WTC11 (cell line): ENCODE results near the gene GPR132. TPM values are rescaled to one million over a fixed set of nuclear protein-coding genes. Genes with fewer than 3 reads are reported as not detected.

Source experiments
- ATAC-seq: fragments of 200-7000 bp; cut with Tn5 transposase; 2 replicates; pipeline ENCODE4 v1.10.0; 2021; ENCODE audit warnings: mild to moderate bottlenecking, moderate library complexity
- CTCF ChIA-PET: fragments of 300-600 bp; sonication (Branson Sonifier 250); formaldehyde crosslinking; loops from one replicate; lab custom pipeline; 2021; ENCODE audit warnings: antibody characterized with exemption; lab: Charles Lee
- POLR2A ChIA-PET: fragments of 350-600 bp; sonication (Branson Sonifier 250); formaldehyde crosslinking; loops from one replicate; lab custom pipeline; 2021; ENCODE audit warnings: antibody characterized with exemption; lab: Charles Lee
- DNase-seq: peaks from one replicate; pipeline ENCODE4 v3.0.0; 2021; ENCODE audit warnings: low spot score
- H3K27ac Mint-ChIP-seq: 2 replicates; pipeline ENCODE4 v1.8.0; 2021; ENCODE audit warnings: mixed read lengths
- H3K27me3 Mint-ChIP-seq: 2 replicates; pipeline ENCODE4 v1.8.0; 2021; ENCODE audit warnings: low read depth, mild to moderate bottlenecking, moderate library complexity, mixed read lengths
- H3K36me3 Mint-ChIP-seq: 2 replicates; pipeline ENCODE4 v1.8.0; 2021; ENCODE audit warnings: mixed read lengths
- H3K4me1 Mint-ChIP-seq: 2 replicates; pipeline ENCODE4 v1.8.0; 2022; ENCODE audit warnings: mixed read lengths
- H3K4me3 Mint-ChIP-seq: 2 replicates; pipeline ENCODE4 v1.8.0; 2021; ENCODE audit warnings: mild to moderate bottlenecking, moderate library complexity, mixed read lengths
- H3K9me3 Mint-ChIP-seq: 2 replicates; pipeline ENCODE4 v1.8.0; 2021; ENCODE audit warnings: mixed read lengths
- FOXJ3 ChIP-seq: sonication (generic); formaldehyde crosslinking; IDR thresholded peaks from 2 replicates; pipeline ENCODE4 v1.9.0; 2021; ENCODE audit warnings: missing genetic modification reagents, mild to moderate bottlenecking, borderline replicate concordance
- FOXP1 ChIP-seq: sonication (generic); formaldehyde crosslinking; IDR thresholded peaks from 2 replicates; pipeline ENCODE4 v1.8.0; 2022; ENCODE audit warnings: missing genetic modification reagents, mild to moderate bottlenecking, moderate library complexity, borderline replicate concordance
- HMGA2 ChIP-seq: fragments of 250-450 bp; sonication (Bioruptor Pico); IDR thresholded peaks from 2 replicates; pipeline ENCODE4 v1.4.0; 2021; ENCODE audit warnings: mild to moderate bottlenecking, moderate library complexity
- MXD4 ChIP-seq: fragments of 250-450 bp; sonication (Bioruptor Pico); IDR thresholded peaks from 2 replicates; pipeline ENCODE4 v1.8.0; 2021; ENCODE audit warnings: mild to moderate bottlenecking, moderate library complexity, borderline replicate concordance
- NFATC4 ChIP-seq: fragments of 250-450 bp; sonication (Bioruptor Pico); IDR thresholded peaks from 2 replicates; pipeline ENCODE4 v1.9.0; 2021; ENCODE audit warnings: mild to moderate bottlenecking
- SOX15 ChIP-seq: fragments of 250-450 bp; sonication (Bioruptor Pico); IDR thresholded peaks from 2 replicates; pipeline ENCODE4 v1.9.0; 2021; ENCODE audit warnings: mild to moderate bottlenecking
- STAT6 ChIP-seq: sonication (generic); formaldehyde crosslinking; conservative IDR thresholded peaks from 2 replicates; pipeline ENCODE4 v1.8.1; 2023; ENCODE audit warnings: mild to moderate bottlenecking, low read depth, missing genetic modification reagents, moderate library complexity
- ZMAT4 ChIP-seq: fragments of 250-450 bp; sonication (Bioruptor Pico); IDR thresholded peaks from 2 replicates; pipeline ENCODE4 v1.9.0; 2021; ENCODE audit warnings: mild to moderate bottlenecking
- ZNF138 ChIP-seq: sonication (generic); formaldehyde crosslinking; conservative IDR thresholded peaks from 2 replicates; pipeline ENCODE4 v1.8.1; 2022; ENCODE audit warnings: mild to moderate bottlenecking, moderate library complexity, missing genetic modification reagents
- ZNF396 ChIP-seq: fragments of 250-450 bp; sonication (Bioruptor Pico); IDR thresholded peaks from 2 replicates; pipeline ENCODE4 v1.8.0; 2021; ENCODE audit warnings: mild to moderate bottlenecking, moderate library complexity, borderline replicate concordance
- ZNF416 ChIP-seq: fragments of 250-450 bp; sonication (Bioruptor Pico); IDR thresholded peaks from 2 replicates; pipeline ENCODE4 v1.9.0; 2021; ENCODE audit warnings: mild to moderate bottlenecking, inconsistent platforms
- ZNF671 ChIP-seq: fragments of 250-450 bp; sonication (Bioruptor Pico); IDR thresholded peaks from 2 replicates; pipeline ENCODE4 v1.8.0; 2021; ENCODE audit warnings: mild to moderate bottlenecking
- total RNA-seq: library from RNA; stranded (reverse); gene quantifications from 3 replicates; pipeline ENCODE4 v1.2.3, GENCODE V29; 2021
- TF ChIP-seq, protein P1 (sequence below): sonication (generic); formaldehyde crosslinking; IDR thresholded peaks from 2 replicates; pipeline ENCODE4 v1.8.1; 2022; ENCODE audit warnings: low read depth, mild to moderate bottlenecking, moderate library complexity, missing genetic modification reagents, borderline replicate concordance
- TF ChIP-seq, protein P2 (sequence below): sonication (generic); formaldehyde crosslinking; IDR thresholded peaks from 2 replicates; pipeline ENCODE4 v1.8.0; 2022; ENCODE audit warnings: mild to moderate bottlenecking, missing genetic modification reagents

GPR132 gene
- total RNA-seq, 1 experiment from 2014 or later: 0.13 TPM

- no peak for TF ChIP-seq MXD4 (CRISPR knock-in tag)
- TF ChIP-seq ZNF138 (CRISPR knock-in tag): no peak
- TF ChIP-seq, protein P1, sequence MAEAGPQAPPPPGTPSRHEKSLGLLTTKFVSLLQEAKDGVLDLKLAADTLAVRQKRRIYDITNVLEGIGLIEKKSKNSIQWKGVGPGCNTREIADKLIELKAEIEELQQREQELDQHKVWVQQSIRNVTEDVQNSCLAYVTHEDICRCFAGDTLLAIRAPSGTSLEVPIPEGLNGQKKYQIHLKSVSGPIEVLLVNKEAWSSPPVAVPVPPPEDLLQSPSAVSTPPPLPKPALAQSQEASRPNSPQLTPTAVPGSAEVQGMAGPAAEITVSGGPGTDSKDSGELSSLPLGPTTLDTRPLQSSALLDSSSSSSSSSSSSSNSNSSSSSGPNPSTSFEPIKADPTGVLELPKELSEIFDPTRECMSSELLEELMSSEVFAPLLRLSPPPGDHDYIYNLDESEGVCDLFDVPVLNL (CRISPR knock-in tag): no peak
- no peak for TF ChIP-seq FOXJ3 (CRISPR knock-in tag)
- no peak for TF ChIP-seq HMGA2
- TF ChIP-seq SOX15: no peak
Measured at GRCh38 chr14:105102361-105102870, 37.2 kb upstream of the GPR132 start (continued).

DNA sequence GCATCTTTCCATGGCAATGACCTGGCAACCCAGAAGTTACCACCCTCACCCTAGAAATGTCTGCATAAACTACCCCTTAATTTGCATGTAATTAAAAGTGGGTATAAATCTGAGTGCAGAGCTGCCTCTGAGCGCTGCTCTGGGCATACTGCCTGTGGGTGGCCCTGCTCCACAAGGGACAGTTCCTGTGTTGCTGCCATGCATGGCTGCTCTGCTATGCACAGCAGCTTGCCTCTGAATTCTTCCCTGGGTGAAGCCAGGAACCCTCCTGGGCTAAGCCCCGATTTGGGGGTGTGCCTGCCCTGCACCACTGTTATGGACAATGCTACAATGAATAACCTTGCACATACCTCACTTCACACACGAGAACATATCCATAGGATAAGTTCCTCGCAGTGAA, 35.7 kb upstream of the GPR132 start:
- peaks cover 19% of the 10 kb centered on the region for H3K36me3 Mint-ChIP-seq
- H3K27ac Mint-ChIP-seq: no peak overlapping the region
- TF ChIP-seq STAT6 (CRISPR knock-in tag) (no peak), ZNF416 (CRISPR knock-in tag) (no peak)
- H3K9me3 Mint-ChIP-seq: peaks cover 32% of the 10 kb centered on the region
- no peak overlapping the region for H3K4me3 Mint-ChIP-seq
- CTCF ChIA-PET: no interaction called here
- ATAC-seq: no peak
- no peak for DNase-seq
- peaks cover 28% of the 10 kb centered on the region for H3K27me3 Mint-ChIP-seq
- no peaks in the 10 kb centered on the region for H3K4me1 Mint-ChIP-seq
- POLR2A ChIA-PET: no interaction called here

DNA sequence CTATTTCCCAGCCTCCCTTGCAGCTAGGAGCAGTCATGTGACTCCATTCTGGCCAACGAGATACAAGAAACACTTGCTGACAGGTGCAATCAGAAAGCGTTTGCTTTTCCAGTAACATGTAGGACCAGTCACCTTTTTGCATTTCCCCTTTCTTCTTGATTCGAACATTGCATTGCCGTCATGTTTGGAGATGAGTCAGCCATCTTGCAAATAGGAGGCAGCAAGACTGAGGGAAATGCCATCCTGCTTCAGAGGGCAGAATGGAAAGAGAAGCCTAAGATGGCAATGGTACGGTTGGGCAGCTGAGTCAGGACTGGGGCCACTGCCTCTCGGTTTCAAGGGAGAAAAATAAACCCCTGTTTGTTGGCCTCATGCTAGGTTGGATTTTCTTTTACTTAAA, 34.5 kb upstream of the GPR132 start:
- ChIA-PET POLR2A (no interaction called here), CTCF (no interaction called here)
- H3K4me1 Mint-ChIP-seq: no peaks in the 10 kb centered on the region
- ATAC-seq (no peak), DNase-seq (no peak)
- peaks cover 32% of the 10 kb centered on the region for H3K9me3 Mint-ChIP-seq
- TF ChIP-seq ZNF671 (CRISPR knock-in tag) (no peak), FOXP1 (CRISPR knock-in tag) (no peak), ZMAT4 (CRISPR knock-in tag) (no peak), NFATC4 (CRISPR knock-in tag) (no peak)
- TF ChIP-seq, protein P2, sequence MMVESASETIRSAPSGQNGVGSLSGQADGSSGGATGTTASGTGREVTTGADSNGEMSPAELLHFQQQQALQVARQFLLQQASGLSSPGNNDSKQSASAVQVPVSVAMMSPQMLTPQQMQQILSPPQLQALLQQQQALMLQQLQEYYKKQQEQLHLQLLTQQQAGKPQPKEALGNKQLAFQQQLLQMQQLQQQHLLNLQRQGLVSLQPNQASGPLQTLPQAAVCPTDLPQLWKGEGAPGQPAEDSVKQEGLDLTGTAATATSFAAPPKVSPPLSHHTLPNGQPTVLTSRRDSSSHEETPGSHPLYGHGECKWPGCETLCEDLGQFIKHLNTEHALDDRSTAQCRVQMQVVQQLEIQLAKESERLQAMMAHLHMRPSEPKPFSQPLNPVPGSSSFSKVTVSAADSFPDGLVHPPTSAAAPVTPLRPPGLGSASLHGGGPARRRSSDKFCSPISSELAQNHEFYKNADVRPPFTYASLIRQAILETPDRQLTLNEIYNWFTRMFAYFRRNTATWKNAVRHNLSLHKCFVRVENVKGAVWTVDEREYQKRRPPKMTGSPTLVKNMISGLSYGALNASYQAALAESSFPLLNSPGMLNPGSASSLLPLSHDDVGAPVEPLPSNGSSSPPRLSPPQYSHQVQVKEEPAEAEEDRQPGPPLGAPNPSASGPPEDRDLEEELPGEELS (CRISPR knock-in tag): no peak
- H3K27ac Mint-ChIP-seq: no peak overlapping the region
- H3K27me3 Mint-ChIP-seq: peaks cover 39% of the 10 kb centered on the region
- peaks cover 19% of the 10 kb centered on the region for H3K36me3 Mint-ChIP-seq
- no peak overlapping the region for H3K4me3 Mint-ChIP-seq

GRCh38 chr14:105098316-105098715, 33.1 kb upstream of the GPR132 start:
- Mint-ChIP-seq H3K27me3 (peaks cover 48% of the 10 kb centered on the region), H3K36me3 (peaks cover 19% of the 10 kb centered on the region), H3K4me3 (no peak overlapping the region), H3K9me3 (peaks cover 32% of the 10 kb centered on the region), H3K27ac (no peak overlapping the region), H3K4me1 (peaks cover 6% of the 10 kb centered on the region; the same call in 1 of the 2 replicates)
- POLR2A ChIA-PET: no interaction called here
- no peak for ATAC-seq
- CTCF ChIA-PET: no interaction called here
- DNase-seq: no peak
- TF ChIP-seq ZNF396 (CRISPR knock-in tag): no peak
